GM23338 (cell line): ENCODE data around the gene SMIM22. TPM values are rescaled to one million over a fixed set of nuclear protein-coding genes. Genes with fewer than 3 reads are reported as not detected.

Source experiments
- ATAC-seq: fragments of 200-7000 bp; cut with Tn5 transposase; 3 replicates; pipeline ENCODE4 v1.9.1; 2020
- DNase-seq: peaks from one replicate; pipeline ENCODE4 v3.0.0-alpha.2; 2015; ENCODE audit warnings: low spot score
- H2AFZ ChIP-seq: fragments of 200-600 bp; sonication (generic); 2 replicates; pipeline ENCODE4 v1.8.0; 2016; ENCODE audit warnings: antibody characterized with exemption, mild to moderate bottlenecking, moderate library complexity
- H3F3A ChIP-seq: fragments of 200-600 bp; sonication (generic); replicated peaks from 2 replicates; pipeline ENCODE4 v1.8.0; 2017; ENCODE audit warnings: antibody characterized with exemption, mixed run types, low read depth
- H3K27ac ChIP-seq: fragments of 200-600 bp; sonication (generic); 2 replicates; pipeline ENCODE4 v1.6.1; 2016; ENCODE audit warnings: low read depth
- H3K27me3 ChIP-seq: fragments of 200-600 bp; sonication (generic); 2 replicates; pipeline ENCODE4 v1.8.0; 2016; ENCODE audit warnings: mild to moderate bottlenecking, mixed run types, moderate library complexity; ENCODE audit not compliant: insufficient read depth
- H3K36me3 ChIP-seq: fragments of 200-600 bp; sonication (generic); 2 replicates; pipeline ENCODE4 v1.8.0; 2016; ENCODE audit warnings: mild to moderate bottlenecking; ENCODE audit not compliant: insufficient read depth
- H3K4me1 ChIP-seq: fragments of 200-600 bp; sonication (generic); 2 replicates; pipeline ENCODE4 v1.8.0; 2016; ENCODE audit warnings: mild to moderate bottlenecking, moderate library complexity; ENCODE audit not compliant: insufficient read depth
- H3K4me2 ChIP-seq: fragments of 200-600 bp; sonication (generic); 2 replicates; pipeline ENCODE4 v1.7.1; 2017; ENCODE audit warnings: mixed run types
- H3K4me3 ChIP-seq: fragments of 200-600 bp; sonication (generic); 2 replicates; pipeline ENCODE4 v1.6.1; 2016; ENCODE audit warnings: mixed run types
- H3K79me2 ChIP-seq: fragments of 200-600 bp; sonication (generic); replicated peaks from 2 replicates; pipeline ENCODE4 v1.8.0; 2017; ENCODE audit warnings: mild to moderate bottlenecking; ENCODE audit not compliant: insufficient read depth
- H3K9me2 ChIP-seq: fragments of 200-600 bp; sonication (generic); 2 replicates; pipeline ENCODE4 v1.8.0; 2017; ENCODE audit not compliant: insufficient read depth
- H4K20me1 ChIP-seq: fragments of 200-600 bp; sonication (generic); replicated peaks from 2 replicates; pipeline ENCODE4 v1.8.0; 2017; ENCODE audit warnings: mild to moderate bottlenecking; ENCODE audit not compliant: insufficient read depth
- H3K27ac Mint-ChIP-seq: 2 replicates; pipeline ENCODE4 v1.8.0; 2020; ENCODE audit warnings: inconsistent platforms, mild to moderate bottlenecking, moderate library complexity, mixed read lengths
- H3K27me3 Mint-ChIP-seq: 3 replicates; pipeline ENCODE4 v1.8.0; 2022; ENCODE audit warnings: low read depth, mild to moderate bottlenecking, moderate library complexity, mixed read lengths, inconsistent platforms; ENCODE audit not compliant: insufficient read depth, poor library complexity
- H3K36me3 Mint-ChIP-seq: 3 replicates; pipeline ENCODE4 v1.8.0; 2021; ENCODE audit warnings: low read depth, mild to moderate bottlenecking, inconsistent platforms, moderate library complexity, mixed read lengths
- H3K4me1 Mint-ChIP-seq: 3 replicates; pipeline ENCODE4 v1.8.0; 2020; ENCODE audit warnings: mild to moderate bottlenecking, inconsistent platforms, mixed read lengths
- H3K4me3 Mint-ChIP-seq: 3 replicates; pipeline ENCODE4 v1.8.0; 2021; ENCODE audit warnings: moderate library complexity, mild to moderate bottlenecking, inconsistent platforms, mixed read lengths
- H3K9me3 Mint-ChIP-seq: 3 replicates; pipeline ENCODE4 v1.8.0; 2020; ENCODE audit warnings: moderate library complexity, mild to moderate bottlenecking, inconsistent platforms, mixed read lengths
- CTCF ChIP-seq, 2 experiments: fragments of 200-600 bp in 1 of 2; sonication (generic) in 1 of 2; conservative IDR thresholded peaks; 2 replicates each; pipeline versions ENCODE4 v1.5.1 to v1.6.1; 2016 to 2017; ENCODE audit warnings: antibody characterized with exemption in 2 of 2, low read depth in 2 of 2, mild to moderate bottlenecking in 2 of 2, moderate library complexity in 1 of 2
- ETS1 ChIP-seq: IDR thresholded peaks from 2 replicates; pipeline ENCODE4 v1.6.1; 2016; ENCODE audit warnings: antibody characterized with exemption
- EZH2 ChIP-seq: fragments of 200-600 bp; sonication (generic); IDR thresholded peaks from one replicate; pipeline ENCODE4 v1.8.0; 2017; ENCODE audit warnings: antibody characterized with exemption, mild to moderate bottlenecking, low read depth; ENCODE audit not compliant: unreplicated experiment
- EZH2phosphoT487 ChIP-seq: fragments of 200-600 bp; sonication (generic); IDR thresholded peaks from one replicate; pipeline ENCODE4 v1.8.1; 2018; ENCODE audit warnings: antibody characterized with exemption; ENCODE audit not compliant: unreplicated experiment
- NANOG ChIP-seq: IDR thresholded peaks from 2 replicates; pipeline ENCODE4 v1.6.1; 2016; ENCODE audit warnings: antibody characterized with exemption, borderline replicate concordance
- POLR2AphosphoS5 ChIP-seq: IDR thresholded peaks from 2 replicates; pipeline ENCODE4 v1.6.1; 2016; ENCODE audit warnings: antibody characterized with exemption, low read depth
- REST ChIP-seq: IDR thresholded peaks from one replicate; pipeline ENCODE4 v1.6.1; 2018; ENCODE audit warnings: antibody characterized with exemption; ENCODE audit not compliant: unreplicated experiment
- STAT1 ChIP-seq: IDR thresholded peaks from one replicate; pipeline ENCODE4 v1.6.1; 2016; ENCODE audit warnings: antibody characterized with exemption; ENCODE audit not compliant: unreplicated experiment
- ZNF114 ChIP-seq: fragments of 250-450 bp; sonication (Bioruptor Pico); IDR thresholded peaks from 2 replicates; pipeline ENCODE4 v1.5.0; 2020; ENCODE audit warnings: mild to moderate bottlenecking, moderate library complexity
- ZNF331 ChIP-seq: fragments of 250-450 bp; sonication (Bioruptor Pico); IDR thresholded peaks from 2 replicates; pipeline ENCODE4 v1.5.0; 2020; ENCODE audit warnings: low read depth, mild to moderate bottlenecking, moderate library complexity
- polyA plus RNA-seq: library from polyadenylated mRNA; unstranded; fragments of >200 nt; fragmentation: Nextera tagmentation; extraction: Ambion mirVana; gene quantifications from 2 replicates; pipeline ENCODE4 v1.2.1, GENCODE V29; 2016
- total RNA-seq: library from RNA; depleted of rRNA; stranded (reverse); fragments of >200 nt; shearing (Covaris generic); gene quantifications from 2 replicates; pipeline ENCODE4 v1.2.3, GENCODE V29; 2014

SMIM22 gene
- total and polyA plus RNA-seq, 2 experiments from 2014 or later = 1.4 TPM; not detected in 1

DNA sequence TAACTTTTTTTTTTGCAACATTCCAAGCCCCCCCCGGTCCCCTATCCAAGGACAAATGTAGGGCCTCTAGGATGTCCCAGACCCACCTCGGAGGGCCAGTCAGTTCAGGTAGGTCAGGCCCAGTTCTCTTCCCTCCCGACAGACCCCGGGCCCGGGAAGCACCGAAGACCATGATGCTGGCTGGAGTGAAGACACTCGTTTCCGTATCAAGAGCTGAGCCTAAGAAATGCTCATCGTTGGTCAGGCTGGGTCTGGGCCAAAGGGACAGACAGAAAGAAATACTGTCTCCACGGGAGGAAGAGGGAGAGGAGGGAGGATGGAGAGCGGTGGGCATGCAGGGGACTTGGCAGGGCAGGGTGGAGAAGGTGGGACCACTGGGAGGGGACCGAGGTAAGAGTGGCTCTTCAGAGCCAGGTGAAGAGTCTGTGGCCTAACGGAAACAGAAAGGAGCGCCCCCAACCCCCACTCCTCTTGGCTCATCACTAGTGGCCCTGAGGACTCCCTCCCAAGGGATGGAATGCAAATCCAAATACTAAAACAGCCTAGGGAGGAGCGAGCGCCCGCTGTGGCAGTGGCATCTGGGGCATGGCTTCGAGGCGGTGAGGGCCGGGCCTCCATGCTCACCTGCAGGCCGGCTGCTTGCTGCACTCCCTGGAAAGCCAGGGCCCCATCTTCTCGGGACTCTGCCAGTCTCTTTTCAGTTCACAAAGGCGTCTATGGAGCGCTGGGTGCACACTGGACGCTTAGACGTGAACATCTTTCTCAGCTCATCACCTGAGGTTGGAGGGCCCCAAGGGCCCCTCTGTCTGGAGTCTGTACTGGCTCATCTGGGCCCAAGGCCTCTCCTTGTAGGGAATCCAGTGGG lies 9.0 kb downstream of the SMIM22 start:
- Histone ChIP-seq H3K27me3 (no peaks in the 10 kb centered on the region), H3K4me3 (no peak overlapping the region), H4K20me1 (no peaks in the 10 kb centered on the region), H3K79me2 (no peaks in the 10 kb centered on the region), H3F3A (peaks cover 21% of the 10 kb centered on the region; the same call in 1 of the 2 replicates), H2AFZ (no peak overlapping the region), H3K36me3 (peaks cover 9% of the 10 kb centered on the region), H3K27ac (peak overlapping the region; percentile 72; the same call in 1 of the 2 replicates), H3K4me2 (peak overlapping the region; percentile 81), H3K4me1 (peaks cover 28% of the 10 kb centered on the region; the same call in 1 of the 2 replicates), H3K9me2 (no peaks in the 10 kb centered on the region)
- Mint-ChIP-seq H3K27ac (peak overlapping the region; percentile 81), H3K9me3 (no peaks in the 10 kb centered on the region), H3K27me3 (peaks cover 10% of the 10 kb centered on the region), H3K36me3 (peaks cover 29% of the 10 kb centered on the region), H3K4me3 (peak overlapping the region; percentile 81), H3K4me1 (peaks cover 26% of the 10 kb centered on the region)
- TF ChIP-seq EZH2 (no peak), STAT1 (no peak), EZH2phosphoT487 (no peak), POLR2AphosphoS5 (no peak)
- DNase-seq (peak; percentile 30), ATAC-seq (no peak)

GRCh38 chr16:4805231-4805630 lies 10.1 kb downstream of the SMIM22 start:
- Mint-ChIP-seq H3K4me3 (no peak overlapping the region; the same call in 2 of the 3 replicates), H3K4me1 (peaks cover 26% of the 10 kb centered on the region), H3K9me3 (no peaks in the 10 kb centered on the region), H3K36me3 (peaks cover 34% of the 10 kb centered on the region), H3K27ac (no peak overlapping the region), H3K27me3 (peaks cover 10% of the 10 kb centered on the region)
- no peak overlapping the region for H3K27ac ChIP-seq
- H3F3A ChIP-seq = peaks cover 21% of the 10 kb centered on the region; the same call in 1 of the 2 replicates
- no peak for DNase-seq
- no peak for ATAC-seq
- H3K36me3 ChIP-seq = peaks cover 13% of the 10 kb centered on the region
- no peaks in the 10 kb centered on the region for H3K9me2 ChIP-seq
- H3K4me1 ChIP-seq = peaks cover 28% of the 10 kb centered on the region; the same call in 1 of the 2 replicates
- H3K27me3 ChIP-seq = no peaks in the 10 kb centered on the region
- no peak overlapping the region for H2AFZ ChIP-seq
- no peaks in the 10 kb centered on the region for H4K20me1 ChIP-seq
- H3K79me2 ChIP-seq = no peaks in the 10 kb centered on the region
- H3K4me2 ChIP-seq = no peak overlapping the region
- H3K4me3 ChIP-seq = no peak overlapping the region
- TF ChIP-seq ZNF331 (CRISPR knock-in tag) (no peak), ETS1 (no peak), ZNF114 (CRISPR knock-in tag) (no peak), CTCF (conservative IDR thresholded peaks at IDR 0.05; ENCODE audit: low read depth in 2 of 2) (no peak), POLR2AphosphoS5 (no peak), NANOG (no peak), REST (no peak), EZH2phosphoT487 (no peak)
